WTC11 (cell line): Measurements from ENCODE around the gene C1orf185.

Experiments
- CREB1 ChIP-seq: sonication (generic); formaldehyde crosslinking; IDR thresholded peaks from 2 replicates; pipeline ENCODE4 v1.8.0; 2023; ENCODE audit warnings: mild to moderate bottlenecking, missing genetic modification reagents
- CTCF ChIP-seq: fragments of 200-600 bp; IDR thresholded peaks from 2 replicates; pipeline ENCODE4 v1.8.0; 2022; ENCODE audit warnings: antibody characterized with exemption
- MLX ChIP-seq: sonication (generic); formaldehyde crosslinking; IDR thresholded peaks from 2 replicates; pipeline ENCODE4 v1.8.1; 2023; ENCODE audit warnings: mild to moderate bottlenecking, missing genetic modification reagents, moderate library complexity
- NR2C2 ChIP-seq: sonication (generic); formaldehyde crosslinking; IDR thresholded peaks from 2 replicates; pipeline ENCODE4 v1.8.0; 2022; ENCODE audit warnings: mild to moderate bottlenecking, missing genetic modification reagents
- USF1 ChIP-seq: sonication (generic); formaldehyde crosslinking; IDR thresholded peaks from 2 replicates; pipeline ENCODE4 v1.8.0; 2022; ENCODE audit warnings: mild to moderate bottlenecking, missing genetic modification reagents

- no peak for TF ChIP-seq CTCF
- no peak for TF ChIP-seq USF1 (CRISPR knock-in tag)
- no peak for TF ChIP-seq NR2C2 (CRISPR knock-in tag)
- TF ChIP-seq CREB1: no peak
- TF ChIP-seq MLX (CRISPR knock-in tag): no peak
Measured at GRCh38 chr1:51154776-51155175, 52.7 kb downstream of the C1orf185 start.
